PC-3 (cell line): ENCODE results near the gene IGSF9B. TPM values are rescaled to one million over a fixed set of nuclear protein-coding genes. Genes with fewer than 3 reads are reported as not detected.

ENCODE experiments used
- ATAC-seq: fragments of 200-7000 bp; cut with Tn5 transposase; 2 replicates; pipeline ENCODE4 v1.9.1; 2020; ENCODE audit warnings: mild to moderate bottlenecking, moderate library complexity
- BruUV-seq: library from RNA; stranded (reverse); fragments of 400-500 nt; replicated peaks from 2 replicates; lab custom pipeline; 2021; lab: Mats Ljungman, UMichigan
- CTCF ChIA-PET: fragments of 300-600 bp; sonication (Branson Sonifier 250); formaldehyde crosslinking; loops from one replicate; lab custom pipeline; 2022; ENCODE audit warnings: antibody characterized with exemption; lab: Charles Lee
- POLR2A ChIA-PET: fragments of 300-600 bp; sonication (Branson Sonifier 250); formaldehyde crosslinking; loops from one replicate; lab custom pipeline; 2022; ENCODE audit warnings: antibody characterized with exemption; ENCODE audit not compliant: unreplicated experiment; lab: Charles Lee
- DNase-seq: peaks from one replicate; pipeline ENCODE4 v3.0.0-alpha.2; 2015
- H2AFZ ChIP-seq: fragments of 300-600 bp; sonication (generic); 2 replicates; pipeline ENCODE4 v1.6.0; 2016; ENCODE audit warnings: antibody characterized with exemption, low read length
- H3F3A ChIP-seq: fragments of 300-600 bp; sonication (generic); one replicate; pipeline ENCODE4 v1.6.0; 2017; ENCODE audit warnings: antibody characterized with exemption, low read length, control low read depth, mild to moderate bottlenecking; ENCODE audit not compliant: unreplicated experiment
- H3K27ac ChIP-seq: fragments of 300-600 bp; sonication (generic); 2 replicates; pipeline ENCODE4 v1.5.1; 2016; ENCODE audit warnings: mild to moderate bottlenecking, low read length
- H3K27me3 ChIP-seq: fragments of 300-600 bp; sonication (generic); 2 replicates; pipeline ENCODE4 v1.6.1; 2016; ENCODE audit warnings: low read length, mixed read lengths
- H3K36me3 ChIP-seq: fragments of 300-600 bp; sonication (generic); 2 replicates; pipeline ENCODE4 v1.6.1; 2016; ENCODE audit warnings: low read depth, mixed run types, low read length, mixed read lengths
- H3K4me1 ChIP-seq: fragments of 300-600 bp; sonication (generic); 2 replicates; pipeline ENCODE4 v1.5.1; 2016; ENCODE audit warnings: low read length; ENCODE audit not compliant: insufficient read depth
- H3K4me2 ChIP-seq: fragments of 300-600 bp; sonication (generic); 2 replicates; pipeline ENCODE4 v1.6.0; 2016; ENCODE audit warnings: low read length
- H3K4me3 ChIP-seq: fragments of 300-600 bp; sonication (generic); 2 replicates; pipeline ENCODE4 v1.5.1; 2016; ENCODE audit warnings: mild to moderate bottlenecking, low read length, mixed read lengths
- H3K79me2 ChIP-seq: fragments of 300-600 bp; sonication (generic); 2 replicates; pipeline ENCODE4 v1.6.1; 2017; ENCODE audit warnings: low read length, mixed read lengths
- H3K9ac ChIP-seq: fragments of 300-600 bp; sonication (generic); 2 replicates; pipeline ENCODE4 v1.6.0; 2016; ENCODE audit warnings: mild to moderate bottlenecking, low read length
- H3K9me2 ChIP-seq: fragments of 300-600 bp; sonication (generic); replicated peaks from 2 replicates; pipeline ENCODE4 v1.6.1; 2016; ENCODE audit warnings: mixed run types, low read length, mixed read lengths
- H3K9me3 ChIP-seq: fragments of 300-600 bp; sonication (generic); 2 replicates; pipeline ENCODE4 v1.6.1; 2016; ENCODE audit warnings: low read length, mixed read lengths
- H4K20me1 ChIP-seq: fragments of 300-600 bp; sonication (generic); 2 replicates; pipeline ENCODE4 v1.6.1; 2016; ENCODE audit warnings: low read length, mixed read lengths
- EZH2 ChIP-seq: fragments of 300-600 bp; sonication (generic); IDR thresholded peaks from one replicate; pipeline ENCODE4 v1.6.1; 2017; ENCODE audit warnings: antibody characterized with exemption, mild to moderate bottlenecking, low read length; ENCODE audit not compliant: unreplicated experiment
- intact Hi-C: fragments of 100-400 bp; cut with micrococcal nuclease; formaldehyde crosslinking; loops from 2 replicates; pipeline ENCODE4 v1.9.0; 2023
- total RNA-seq: library from RNA; depleted of rRNA; stranded (reverse); fragments of >200 nt; gene quantifications from 2 replicates; pipeline ENCODE4 v1.2.3, GENCODE V29; 2014; rRNA removed

The IGSF9B gene
- total RNA-seq, 1 experiment from 2014 or later = 0.58 TPM

DNA sequence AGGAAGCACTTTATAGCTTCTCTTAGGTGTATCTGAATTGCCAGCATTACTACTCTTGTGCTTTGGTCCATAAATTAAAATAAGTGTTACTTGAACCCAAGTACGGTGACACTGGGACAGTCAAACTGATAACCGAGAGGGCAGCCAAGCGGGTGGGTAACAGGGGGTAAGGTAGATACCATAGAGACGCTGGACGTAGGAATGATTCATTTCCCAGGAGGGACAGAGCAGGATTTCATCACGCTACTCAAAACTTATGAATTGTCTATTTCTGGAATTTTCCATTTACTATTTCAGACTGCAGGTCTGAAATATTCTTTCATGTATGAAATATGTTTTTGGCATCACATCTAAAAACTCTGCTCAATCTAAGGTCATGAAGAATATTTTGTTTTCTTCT, 96.6 kb downstream of the IGSF9B start:
- Histone ChIP-seq H3K27me3 (no peaks in the 10 kb centered on the region), H3K36me3 (no peaks in the 10 kb centered on the region), H2AFZ (no peak overlapping the region), H3K9me2 (no peaks in the 10 kb centered on the region), H4K20me1 (no peaks in the 10 kb centered on the region), H3K9me3 (peaks cover 27% of the 10 kb centered on the region), H3F3A (no peaks in the 10 kb centered on the region), H3K27ac (no peak overlapping the region), H3K9ac (no peak overlapping the region), H3K79me2 (no peaks in the 10 kb centered on the region), H3K4me2 (no peak overlapping the region), H3K4me1 (no peaks in the 10 kb centered on the region), H3K4me3 (no peak overlapping the region)
- intact Hi-C loops = no loop called here
- CTCF ChIA-PET = no interaction called here
- TF ChIP-seq EZH2 = no peak
- BruUV-seq = no TSS peak
- ATAC-seq = no peak
- no peak for DNase-seq
- POLR2A ChIA-PET = no interaction called here

Other genes starting within 250 kb of the IGSF9B start
- gene SPATA19, start 111.5 kb downstream of the IGSF9B start, total RNA-seq = not detected in 2 replicates
- gene JAM3, start 112.1 kb upstream of the IGSF9B start, total RNA-seq = 1.6 and 3.1 TPM in 2 replicates